ENCODE measurements around the gene SPRN.

Gene SPRN

GRCh38 chr10:133422807-133423771, 1.3 kb downstream of the SPRN start:
- Histone ChIP-seq H3K9me2 (replicated peaks; ENCODE audit: insufficient read depth, low read length) (no peaks in the 10 kb centered on the region), H4K20me1 (ENCODE audit: low read depth, low read length) (no peaks in the 10 kb centered on the region), H3K4me2 (ENCODE audit: low read depth, low read length, poor library complexity, severe bottlenecking) (no peak overlapping the region), H3K36me3 (ENCODE audit: low read length) (no peaks in the 10 kb centered on the region), H3K79me2 (ENCODE audit: insufficient read depth, low read length) (no peaks in the 10 kb centered on the region), H3K4me3 (ENCODE audit: insufficient read depth, low read length, poor library complexity, severe bottlenecking) (no peak overlapping the region), H3K9ac (ENCODE audit: low read length) (no peak overlapping the region), H2AFZ (ENCODE audit: low read depth, low read length, severe bottlenecking) (no peak overlapping the region), H3K27me3 (ENCODE audit: low read length) (no peaks in the 10 kb centered on the region), H3F3A (ENCODE audit: insufficient read depth) (no peaks in the 10 kb centered on the region), H3K27ac (ENCODE audit: low read depth, low read length) (no peak overlapping the region), H3K9me3 (ENCODE audit: insufficient read depth, low read length) (no peaks in the 10 kb centered on the region)
- no peak for TF ChIP-seq EZH2phosphoT487 (conservative IDR thresholded peaks at IDR 0.05; ENCODE audit: low read length)
- no peak for TF ChIP-seq CTCF (IDR thresholded peaks at IDR 0.05; ENCODE audit: insufficient read depth, low read length, poor library complexity, severe bottlenecking)

GRCh38 chr10:133422223-133422806, 2.1 kb downstream of the SPRN start:
- no peak for TF ChIP-seq EZH2phosphoT487 (conservative IDR thresholded peaks at IDR 0.05; ENCODE audit: low read length)
- no peak for TF ChIP-seq CTCF (IDR thresholded peaks at IDR 0.05; ENCODE audit: insufficient read depth, low read length, poor library complexity, severe bottlenecking)
- no peak overlapping the region for H3K4me2 ChIP-seq (ENCODE audit: low read depth, low read length, poor library complexity, severe bottlenecking)
- no peak overlapping the region for H2AFZ ChIP-seq (ENCODE audit: low read depth, low read length, severe bottlenecking)
- H3K9me2 ChIP-seq (replicated peaks; ENCODE audit: insufficient read depth, low read length), result no peaks in the 10 kb centered on the region
- H3K4me3 ChIP-seq (ENCODE audit: insufficient read depth, low read length, poor library complexity, severe bottlenecking), result no peak overlapping the region
- no peak overlapping the region for H3K27ac ChIP-seq (ENCODE audit: low read depth, low read length)
- H3K36me3 ChIP-seq (ENCODE audit: low read length), result no peaks in the 10 kb centered on the region
- no peaks in the 10 kb centered on the region for H3F3A ChIP-seq (ENCODE audit: insufficient read depth)
- H3K9ac ChIP-seq (ENCODE audit: low read length), result no peak overlapping the region
- H3K9me3 ChIP-seq (ENCODE audit: insufficient read depth, low read length), result no peaks in the 10 kb centered on the region
- H3K27me3 ChIP-seq (ENCODE audit: low read length), result no peaks in the 10 kb centered on the region
- no peaks in the 10 kb centered on the region for H3K79me2 ChIP-seq (ENCODE audit: insufficient read depth, low read length)
- H4K20me1 ChIP-seq (ENCODE audit: low read depth, low read length), result no peaks in the 10 kb centered on the region

- H3K27me3 ChIP-seq (ENCODE audit: low read length), result no peaks in the 10 kb centered on the region
- no peak overlapping the region for H3K9ac ChIP-seq (ENCODE audit: low read length)
- TF ChIP-seq CTCF (IDR thresholded peaks at IDR 0.05; ENCODE audit: insufficient read depth, low read length, poor library complexity, severe bottlenecking), result no peak
- TF ChIP-seq EZH2phosphoT487 (conservative IDR thresholded peaks at IDR 0.05; ENCODE audit: low read length), result no peak
- no peak overlapping the region for H3K4me3 ChIP-seq (ENCODE audit: insufficient read depth, low read length, poor library complexity, severe bottlenecking)
- no peaks in the 10 kb centered on the region for H3K36me3 ChIP-seq (ENCODE audit: low read length)
- no peaks in the 10 kb centered on the region for H3K9me3 ChIP-seq (ENCODE audit: insufficient read depth, low read length)
- no peak overlapping the region for H2AFZ ChIP-seq (ENCODE audit: low read depth, low read length, severe bottlenecking)
- H3K79me2 ChIP-seq (ENCODE audit: insufficient read depth, low read length), result no peaks in the 10 kb centered on the region
- no peaks in the 10 kb centered on the region for H3K9me2 ChIP-seq (replicated peaks; ENCODE audit: insufficient read depth, low read length)
- no peaks in the 10 kb centered on the region for H3F3A ChIP-seq (ENCODE audit: insufficient read depth)
- no peak overlapping the region for H3K27ac ChIP-seq (ENCODE audit: low read depth, low read length)
- H4K20me1 ChIP-seq (ENCODE audit: low read depth, low read length), result no peaks in the 10 kb centered on the region
- no peak overlapping the region for H3K4me2 ChIP-seq (ENCODE audit: low read depth, low read length, poor library complexity, severe bottlenecking)
Observed at GRCh38 chr10:133421336-133422222, 2.8 kb downstream of the SPRN start.

Data from SU-DHL-6 (cell line).